Keratinocyte (primary cell): ENCODE results near the gene PLXNA2.

Source experiments
- CTCF ChIP-seq, 3 experiments: IDR thresholded peaks in 1 of 3; conservative IDR thresholded peaks in 1 of 3; optimal IDR thresholded peaks in 1 of 3; 2 replicates in 2 of 3; 3 replicates in 1 of 3; pipeline versions ENCODE3 to v1.5.1; 2011; ENCODE audit warnings: low read length in 3 of 3, mild to moderate bottlenecking in 3 of 3, moderate library complexity in 2 of 3, control low read depth in 1 of 3, inconsistent platforms in 1 of 3; ENCODE audit not compliant: insufficient read depth in 2 of 3; ENCODE audit errors: extremely low read depth in 1 of 3
- EZH2 ChIP-seq: IDR thresholded peaks from one replicate; pipeline ENCODE4 v1.6.1; 2012; ENCODE audit warnings: inconsistent platforms, mild to moderate bottlenecking, low read length, moderate library complexity

- TF ChIP-seq CTCF (optimal IDR thresholded peaks at IDR 0.05 in 1 of 3, IDR thresholded peaks at IDR 0.05 in 1 of 3, conservative IDR thresholded peaks at IDR 0.05 in 1 of 3; ENCODE audit: extremely low read depth in 1 of 3, insufficient read depth in 2 of 3, low read length in 3 of 3) = no peak
- no peak for TF ChIP-seq EZH2
Measured at GRCh38 chr1:208010487-208011071, 233.6 kb downstream of the PLXNA2 start.
